ENCODE results near the gene PXYLP1.

PXYLP1 gene

DNA sequence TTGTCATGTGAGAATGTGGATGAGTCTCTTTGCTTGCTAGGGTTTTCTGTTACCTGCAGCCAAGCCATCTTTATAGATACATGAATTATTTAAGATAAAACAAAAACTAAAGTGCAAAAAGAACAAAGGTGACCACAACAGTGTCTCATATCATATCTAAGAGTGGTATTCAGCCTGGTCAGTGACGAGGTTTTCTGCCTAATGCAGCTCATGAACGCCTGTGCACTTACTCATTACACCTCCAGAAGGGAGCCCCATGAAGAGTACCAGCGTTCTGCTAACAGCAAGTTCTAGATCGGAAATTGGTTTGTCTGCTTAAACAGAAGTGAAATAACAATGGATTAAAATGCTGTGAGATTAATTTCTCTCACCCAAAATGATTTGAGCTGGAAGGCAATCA is 19.2 kb downstream of the PXYLP1 start:
- no peak for DNase-seq (ENCODE audit: extremely low read depth, low read depth)
- TF ChIP-seq, protein P1, sequence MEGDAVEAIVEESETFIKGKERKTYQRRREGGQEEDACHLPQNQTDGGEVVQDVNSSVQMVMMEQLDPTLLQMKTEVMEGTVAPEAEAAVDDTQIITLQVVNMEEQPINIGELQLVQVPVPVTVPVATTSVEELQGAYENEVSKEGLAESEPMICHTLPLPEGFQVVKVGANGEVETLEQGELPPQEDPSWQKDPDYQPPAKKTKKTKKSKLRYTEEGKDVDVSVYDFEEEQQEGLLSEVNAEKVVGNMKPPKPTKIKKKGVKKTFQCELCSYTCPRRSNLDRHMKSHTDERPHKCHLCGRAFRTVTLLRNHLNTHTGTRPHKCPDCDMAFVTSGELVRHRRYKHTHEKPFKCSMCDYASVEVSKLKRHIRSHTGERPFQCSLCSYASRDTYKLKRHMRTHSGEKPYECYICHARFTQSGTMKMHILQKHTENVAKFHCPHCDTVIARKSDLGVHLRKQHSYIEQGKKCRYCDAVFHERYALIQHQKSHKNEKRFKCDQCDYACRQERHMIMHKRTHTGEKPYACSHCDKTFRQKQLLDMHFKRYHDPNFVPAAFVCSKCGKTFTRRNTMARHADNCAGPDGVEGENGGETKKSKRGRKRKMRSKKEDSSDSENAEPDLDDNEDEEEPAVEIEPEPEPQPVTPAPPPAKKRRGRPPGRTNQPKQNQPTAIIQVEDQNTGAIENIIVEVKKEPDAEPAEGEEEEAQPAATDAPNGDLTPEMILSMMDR (IDR thresholded peaks at IDR 0.05; ENCODE audit: low read depth, low read length): no peak

DNA sequence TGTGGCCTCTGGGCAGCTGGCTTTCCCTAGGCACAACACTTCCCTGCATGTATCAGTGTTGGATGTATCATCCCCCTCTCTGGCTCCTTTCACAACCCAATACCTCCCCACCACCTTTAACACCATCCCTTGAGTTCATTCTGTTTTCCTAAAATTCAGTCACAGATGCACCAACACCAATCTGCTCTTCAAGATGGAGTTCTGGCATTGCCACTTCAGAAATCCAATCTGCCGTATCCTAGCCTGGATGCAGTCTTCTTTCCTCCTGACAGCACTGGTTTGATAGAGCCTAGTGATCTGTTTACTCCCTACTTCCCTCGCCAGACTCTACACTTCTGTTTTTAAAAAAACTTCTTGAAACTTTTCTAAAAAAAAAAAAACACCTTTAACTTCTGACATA is 21.7 kb downstream of the PXYLP1 start:
- no peak for DNase-seq (ENCODE audit: extremely low read depth, low read depth)
- TF ChIP-seq, protein P1 (IDR thresholded peaks at IDR 0.05; ENCODE audit: low read depth, low read length): no peak

DNA sequence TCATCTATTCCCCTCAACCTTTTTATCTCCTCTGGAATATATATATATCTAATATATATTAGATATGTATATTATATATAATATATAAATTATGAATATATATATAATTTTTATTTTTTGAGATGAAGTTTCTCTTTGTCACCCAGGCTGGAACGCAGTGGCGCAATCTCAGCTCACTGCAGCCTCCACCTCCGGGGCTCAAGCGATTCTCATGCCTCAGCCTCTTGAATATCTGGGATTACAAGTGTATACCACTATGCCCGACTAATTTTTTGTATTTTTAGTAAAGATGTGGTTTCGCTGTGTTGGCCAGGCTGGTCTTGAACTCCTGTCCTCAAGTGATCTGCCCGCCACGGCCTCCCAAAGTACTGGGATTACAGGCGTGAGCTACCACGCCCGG is 22.2 kb downstream of the PXYLP1 start:
- TF ChIP-seq, protein P1 (IDR thresholded peaks at IDR 0.05; ENCODE audit: low read depth, low read length): no peak
- no peak for DNase-seq (ENCODE audit: extremely low read depth, low read depth)

DNA sequence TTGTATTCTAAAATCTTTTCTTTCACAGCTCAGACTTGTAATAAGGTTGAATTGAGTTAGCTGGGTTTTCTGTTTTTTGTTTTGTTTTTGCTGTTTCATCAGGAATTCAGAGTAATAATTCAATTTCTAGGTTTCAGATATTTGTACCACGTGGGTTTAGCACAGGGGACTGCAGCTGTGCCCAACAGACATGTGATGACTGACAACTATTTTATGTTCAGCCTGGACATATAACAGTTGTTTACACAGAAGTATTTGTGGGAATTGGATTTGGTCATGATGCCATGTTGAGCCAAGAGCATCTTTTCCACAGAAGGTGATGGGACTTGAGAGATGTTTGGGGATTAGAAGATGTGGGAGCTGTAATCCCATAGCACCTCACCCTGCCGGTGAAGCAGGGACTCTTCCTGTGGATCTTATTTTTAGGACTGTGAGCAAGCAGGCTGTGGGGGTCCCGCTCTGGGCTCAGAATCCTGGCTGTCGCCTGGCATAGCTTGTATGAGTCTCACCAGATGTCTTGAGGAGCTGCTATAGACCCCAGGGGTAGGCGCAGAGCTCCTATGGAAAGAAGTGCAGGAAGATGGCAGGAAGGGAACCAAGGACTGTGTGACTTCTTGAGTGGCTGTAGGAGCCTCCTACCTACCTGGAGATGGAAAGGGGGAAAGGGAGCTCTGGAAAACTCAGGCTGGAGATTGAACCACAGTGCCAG is 23.7 kb downstream of the PXYLP1 start:
- TF ChIP-seq, protein P1 (IDR thresholded peaks at IDR 0.05; ENCODE audit: low read depth, low read length): no peak
- DNase-seq (ENCODE audit: extremely low read depth, low read depth): no peak

DNA sequence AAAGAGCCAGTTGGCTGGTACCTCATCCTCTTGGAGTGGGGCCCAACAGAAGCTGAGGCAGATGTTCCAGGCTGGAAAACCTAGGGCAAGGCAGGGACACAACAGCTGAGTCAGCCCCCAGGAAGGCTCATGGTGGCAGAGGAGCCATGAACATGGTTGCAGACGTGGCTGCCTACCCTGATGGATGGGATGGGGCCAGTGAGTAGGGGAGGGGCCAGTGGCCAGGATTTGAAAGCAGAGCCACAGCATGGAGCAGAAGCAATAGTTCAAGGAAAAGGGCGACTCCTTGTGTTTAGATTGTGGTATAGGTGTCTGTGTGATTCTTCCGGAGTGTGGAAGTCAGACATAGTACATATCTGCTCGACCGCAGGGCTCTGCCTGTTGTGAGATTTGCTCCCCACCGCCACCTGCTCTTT is 24.2 kb downstream of the PXYLP1 start:
- DNase-seq (ENCODE audit: extremely low read depth, low read depth): no peak
- TF ChIP-seq, protein P1 (IDR thresholded peaks at IDR 0.05; ENCODE audit: low read depth, low read length): no peak; the same call in 1 of the 2 replicates

DNA sequence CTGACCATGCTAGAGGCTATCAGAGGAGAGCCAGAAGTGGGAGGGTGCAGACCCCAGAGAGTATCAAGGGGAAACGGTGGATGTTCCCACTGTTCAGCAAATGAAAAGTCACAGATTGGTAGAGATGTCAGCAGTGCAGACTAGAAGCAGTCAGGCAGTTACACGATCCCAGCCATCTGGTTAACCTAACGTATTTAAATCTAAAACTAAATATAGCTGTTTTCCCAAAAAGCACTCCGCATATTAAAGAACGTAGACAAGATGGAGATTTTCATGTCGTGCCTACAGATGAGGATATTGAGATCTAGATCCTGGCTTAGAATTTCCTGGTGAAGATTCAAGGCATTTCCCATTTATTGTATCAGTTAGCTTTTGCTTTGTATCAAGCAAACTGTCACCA is 25.2 kb downstream of the PXYLP1 start:
- TF ChIP-seq, protein P1 (IDR thresholded peaks at IDR 0.05; ENCODE audit: low read depth, low read length): no peak
- DNase-seq (ENCODE audit: extremely low read depth, low read depth): no peak

DNA sequence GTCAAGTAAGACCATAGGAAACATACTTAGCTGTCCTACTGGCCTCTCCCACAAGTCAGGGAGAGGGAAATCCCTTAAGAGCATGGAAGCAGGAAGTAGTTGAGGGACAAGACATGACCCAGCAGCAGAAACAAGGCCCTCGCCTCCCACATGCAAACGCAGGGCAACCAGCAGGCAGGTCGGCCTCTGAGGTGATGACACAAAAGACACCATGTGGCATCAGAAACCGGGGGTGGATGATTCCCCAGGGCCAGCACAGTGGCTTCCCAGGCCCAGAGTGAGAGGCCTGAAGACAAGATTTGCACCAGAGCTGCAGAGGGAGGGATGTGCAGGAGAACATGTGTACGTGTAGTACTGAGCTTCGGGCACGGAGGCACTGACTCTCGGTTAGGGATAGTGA is 26.3 kb downstream of the PXYLP1 start:
- no peak for DNase-seq (ENCODE audit: extremely low read depth, low read depth)
- TF ChIP-seq, protein P1 (IDR thresholded peaks at IDR 0.05; ENCODE audit: low read depth, low read length): no peak
